COR-L47 (cell line): ENCODE measurements around the gene BFSP2.

Experiments used
- DNase-seq: peaks from one replicate; lab custom pipeline; 2025; lab: John Stamatoyannopoulos, UW

The BFSP2 gene

GRCh38 chr3:133383741-133384140, 16.1 kb upstream of the BFSP2 start:
- no peak for DNase-seq

- peak; percentile 82 for DNase-seq
Measured at GRCh38 chr3:133384331-133385027, 15.4 kb upstream of the BFSP2 start.

DNA sequence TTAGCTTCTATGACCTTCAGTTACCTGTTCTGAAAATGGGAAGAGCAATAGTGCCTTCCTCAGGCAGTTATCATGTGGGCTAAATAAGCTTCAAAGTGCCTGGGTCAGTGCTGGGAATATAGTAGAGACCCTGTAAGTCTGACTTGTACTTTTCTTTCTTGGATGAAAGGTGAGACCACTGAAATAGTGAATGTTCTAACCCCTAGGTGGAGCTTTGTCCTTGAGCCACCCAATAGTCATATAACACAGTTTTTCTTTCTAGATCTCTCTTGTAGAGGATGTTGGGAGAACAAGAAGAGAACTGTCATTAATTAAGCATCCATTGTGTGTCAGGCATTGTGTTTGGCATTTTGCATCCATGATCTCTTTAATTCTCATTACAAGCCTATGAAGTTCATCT, 13.0 kb upstream of the BFSP2 start:
- no peak for DNase-seq

DNA sequence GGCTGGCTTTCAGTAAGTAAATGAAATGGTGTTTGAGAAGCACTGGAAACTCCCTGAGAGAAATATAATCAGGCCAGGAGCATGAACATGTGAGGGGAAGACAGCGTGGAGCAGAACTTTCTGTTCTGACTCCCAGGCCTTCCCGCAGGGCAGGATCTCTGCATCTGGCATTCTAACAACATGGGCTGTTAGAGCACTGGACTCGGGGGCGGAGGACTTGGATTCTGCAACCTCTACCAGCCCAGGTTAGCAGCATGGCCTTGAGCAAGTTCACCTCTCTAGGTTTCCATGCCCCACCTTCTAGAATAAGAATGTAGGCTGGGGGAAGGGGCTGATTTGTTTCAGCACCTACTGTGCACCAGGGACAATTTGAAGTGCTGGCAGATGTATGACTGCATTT, 12.5 kb upstream of the BFSP2 start:
- DNase-seq: no peak

DNA sequence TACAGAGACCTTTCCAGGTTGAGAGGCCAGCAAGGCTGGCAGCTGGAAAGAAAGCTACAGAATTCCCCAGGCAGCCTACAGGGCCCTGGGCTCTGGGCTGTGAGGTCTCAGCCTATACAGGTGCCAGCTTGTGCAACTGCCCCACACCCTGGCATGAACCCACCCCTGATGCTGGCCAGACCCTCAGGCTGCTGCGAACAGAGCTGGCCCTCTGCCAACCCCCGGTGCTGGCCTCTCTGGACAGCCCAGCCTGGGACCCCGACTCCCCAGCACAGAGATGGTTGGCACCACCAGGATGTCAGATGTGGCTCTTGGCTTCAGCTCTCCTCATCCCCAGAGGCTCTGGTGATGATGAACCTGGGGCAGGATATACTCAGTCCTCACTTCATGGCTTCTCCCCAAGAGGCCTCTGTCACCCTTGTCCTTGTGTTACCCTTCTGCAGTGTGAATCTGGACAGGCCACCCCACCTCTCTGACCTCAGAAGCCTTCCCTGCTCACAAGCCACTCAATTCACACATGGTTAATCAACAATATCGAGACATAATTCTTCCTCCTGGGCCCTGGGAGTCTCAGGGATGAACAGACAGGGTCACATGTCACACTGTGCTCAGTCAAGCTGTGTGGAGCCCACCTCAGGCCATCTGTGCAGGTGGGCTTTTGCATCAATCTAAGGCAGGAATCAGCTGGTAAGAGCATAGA, 11.0 kb upstream of the BFSP2 start:
- no peak for DNase-seq

DNA sequence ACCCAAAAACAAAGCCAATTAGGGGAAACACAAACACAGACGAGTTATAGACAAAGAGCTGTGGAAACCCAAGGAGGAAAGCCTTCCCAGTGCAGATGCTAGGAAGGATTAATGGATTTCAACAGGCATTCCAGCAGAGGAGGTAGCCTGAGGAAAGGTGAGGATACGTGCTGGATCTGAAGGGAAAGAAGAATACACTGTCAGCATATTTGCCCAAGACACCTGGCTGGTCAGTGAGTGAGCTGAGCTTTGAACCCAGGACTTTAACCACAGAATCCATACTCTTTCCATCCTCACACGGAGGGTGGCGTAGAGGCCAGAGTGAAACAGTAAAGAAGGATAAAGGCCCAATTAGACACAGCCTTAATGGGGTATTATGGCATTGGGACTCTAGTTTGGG, 9.1 kb upstream of the BFSP2 start:
- DNase-seq: no peak

- no peak for DNase-seq
Measured at GRCh38 chr3:133393204-133393603, 6.7 kb upstream of the BFSP2 start.

DNA sequence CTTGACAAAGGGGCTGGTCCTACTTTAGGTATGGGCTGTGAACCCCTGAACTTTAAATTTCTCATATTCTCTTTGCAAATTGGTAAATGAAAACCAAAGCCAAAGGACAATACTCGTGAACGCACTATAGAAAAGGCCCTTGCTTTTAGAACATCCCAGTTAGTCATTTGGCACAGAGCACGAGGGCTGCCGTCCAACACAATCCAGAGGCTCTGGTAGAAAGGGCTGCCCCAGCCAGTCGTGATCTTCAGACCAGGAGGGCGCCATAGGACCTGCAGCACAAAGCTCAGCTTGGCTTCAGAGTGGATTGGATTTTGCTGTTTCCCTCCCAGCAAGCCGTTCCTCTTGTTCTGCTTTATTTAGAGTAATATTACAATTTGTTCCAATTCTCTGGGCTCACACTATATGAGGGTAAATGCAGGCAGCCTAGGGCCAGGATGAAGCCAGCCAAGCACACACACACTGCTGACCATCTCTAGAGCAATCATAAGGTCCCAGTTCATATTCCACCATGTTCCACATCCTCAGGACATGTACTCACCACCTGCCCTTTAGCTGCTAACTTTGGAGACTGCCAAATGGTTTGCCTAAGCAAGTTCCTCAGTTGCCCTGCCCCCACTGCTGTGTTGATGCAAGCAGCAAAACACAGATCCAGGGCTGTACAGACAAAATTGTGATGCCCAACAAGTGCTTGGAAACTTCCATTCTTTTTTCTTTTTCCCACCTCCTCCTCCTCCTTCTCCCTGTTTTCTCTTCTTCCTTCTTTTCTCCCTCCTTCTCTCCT, 6.0 kb upstream of the BFSP2 start:
- DNase-seq: no peak

DNA sequence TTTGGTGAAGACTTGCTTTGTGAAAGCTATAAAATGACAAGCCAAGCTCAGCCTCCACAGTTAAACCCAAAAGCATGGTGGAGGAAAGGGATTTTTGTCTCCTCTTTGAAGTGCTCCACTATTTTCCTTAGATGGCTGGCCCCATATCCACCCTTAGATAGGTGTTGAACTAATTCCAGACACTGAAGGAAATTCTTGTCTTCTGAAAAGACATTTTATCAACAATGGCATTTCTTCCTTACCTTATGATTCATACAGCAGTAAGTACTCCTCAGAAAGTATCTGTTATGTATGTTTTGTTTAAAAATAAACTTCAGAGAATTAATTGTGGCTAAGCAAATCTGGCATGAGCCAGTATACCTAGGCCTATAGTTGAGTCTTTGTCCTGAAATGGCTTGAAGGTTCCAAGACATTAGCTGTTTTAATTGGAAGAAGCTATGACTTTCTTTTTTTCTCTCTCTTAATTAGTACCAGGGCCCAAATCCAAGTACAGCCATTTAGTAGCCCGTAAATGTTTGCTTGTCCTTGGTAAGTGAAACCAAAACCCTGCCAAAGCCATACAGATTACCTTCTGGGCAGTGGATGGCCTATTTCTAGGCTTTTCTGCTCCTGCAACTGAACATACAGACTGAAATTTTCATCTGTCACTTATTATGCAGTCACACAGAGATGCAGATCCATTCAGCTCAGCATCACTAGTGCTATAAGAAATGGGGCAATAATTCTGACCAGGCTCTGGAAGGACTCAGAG, 5.1 kb upstream of the BFSP2 start:
- no peak for DNase-seq

DNA sequence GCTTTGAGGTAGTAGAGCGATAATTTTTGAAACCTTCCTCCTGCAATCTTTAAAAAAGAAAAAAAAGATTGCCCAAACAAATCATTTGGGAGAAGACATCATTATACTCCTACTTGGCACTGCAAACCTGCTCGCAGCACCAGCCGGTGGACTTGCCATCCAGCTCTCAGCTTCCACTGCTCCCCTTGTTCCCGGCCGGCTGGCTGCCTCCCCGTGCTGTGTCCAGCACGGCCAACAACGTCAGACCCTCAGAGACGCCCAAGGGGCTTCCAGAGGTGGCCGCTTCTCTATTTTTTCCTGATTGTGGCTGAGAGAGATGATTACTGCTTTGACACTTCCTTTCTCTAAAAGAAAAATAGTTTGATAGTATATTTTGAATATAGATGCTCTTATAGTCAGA, 3.0 kb upstream of the BFSP2 start:
- DNase-seq: no peak

- DNase-seq: no peak
Measured at GRCh38 chr3:133401374-133402135, 1.7 kb downstream of the BFSP2 start.

DNA sequence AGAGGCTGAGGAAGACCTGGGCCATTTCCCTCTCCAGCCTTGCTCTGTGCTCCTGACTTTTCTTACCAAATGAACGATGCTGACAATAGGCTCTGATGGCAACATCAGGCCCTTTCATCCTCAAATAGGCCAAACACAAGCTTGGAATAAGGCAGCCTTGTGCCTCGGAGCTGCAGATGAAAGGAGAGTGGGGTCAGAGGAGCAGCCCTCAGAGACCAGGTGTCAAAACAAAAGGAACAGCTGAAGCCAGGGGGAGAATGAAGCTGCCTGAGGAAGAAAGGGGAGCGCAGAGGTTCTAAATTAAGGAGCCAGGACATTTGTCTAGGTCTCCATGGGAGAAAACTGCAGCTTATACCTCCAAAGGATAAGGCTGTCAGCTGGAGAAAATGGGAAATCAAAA, 5.1 kb downstream of the BFSP2 start:
- DNase-seq: no peak

DNA sequence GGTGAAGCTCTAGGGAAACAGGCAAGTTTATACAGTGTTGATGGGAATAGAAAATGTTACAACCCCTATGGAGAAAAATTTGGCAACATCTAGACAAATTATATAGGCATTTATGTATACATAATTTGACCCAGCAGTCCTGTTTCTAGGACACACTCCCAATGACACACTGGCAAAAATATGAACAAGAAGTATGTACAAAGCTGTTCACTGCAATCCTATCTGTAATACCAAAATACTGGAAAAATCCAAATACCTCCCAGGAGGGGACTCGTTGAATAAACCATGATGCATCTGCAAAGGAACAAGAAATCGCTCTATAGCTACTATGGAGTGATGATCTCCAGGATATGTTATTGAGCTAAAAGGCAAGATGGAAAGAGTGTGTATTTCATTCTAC, 8.5 kb downstream of the BFSP2 start:
- no peak for DNase-seq

DNA sequence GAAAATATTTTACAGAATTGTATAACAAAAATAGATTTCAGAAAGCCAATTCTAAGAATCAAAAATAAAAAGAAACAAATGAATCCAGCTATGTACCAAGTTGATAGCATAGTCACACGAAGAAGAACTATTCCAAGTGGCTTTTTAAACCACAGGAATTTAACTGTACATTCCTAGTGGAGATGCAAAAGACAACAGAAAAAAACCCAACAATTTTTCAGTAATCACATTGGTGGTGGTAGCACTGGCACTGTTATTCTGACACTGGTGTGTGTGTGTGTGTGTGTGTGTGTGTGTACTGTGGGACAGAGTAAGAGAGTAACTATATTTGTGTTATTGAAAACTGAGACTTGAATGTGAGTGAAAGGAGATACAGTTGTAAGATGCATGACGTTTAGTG, 9.1 kb downstream of the BFSP2 start:
- no peak for DNase-seq

DNA sequence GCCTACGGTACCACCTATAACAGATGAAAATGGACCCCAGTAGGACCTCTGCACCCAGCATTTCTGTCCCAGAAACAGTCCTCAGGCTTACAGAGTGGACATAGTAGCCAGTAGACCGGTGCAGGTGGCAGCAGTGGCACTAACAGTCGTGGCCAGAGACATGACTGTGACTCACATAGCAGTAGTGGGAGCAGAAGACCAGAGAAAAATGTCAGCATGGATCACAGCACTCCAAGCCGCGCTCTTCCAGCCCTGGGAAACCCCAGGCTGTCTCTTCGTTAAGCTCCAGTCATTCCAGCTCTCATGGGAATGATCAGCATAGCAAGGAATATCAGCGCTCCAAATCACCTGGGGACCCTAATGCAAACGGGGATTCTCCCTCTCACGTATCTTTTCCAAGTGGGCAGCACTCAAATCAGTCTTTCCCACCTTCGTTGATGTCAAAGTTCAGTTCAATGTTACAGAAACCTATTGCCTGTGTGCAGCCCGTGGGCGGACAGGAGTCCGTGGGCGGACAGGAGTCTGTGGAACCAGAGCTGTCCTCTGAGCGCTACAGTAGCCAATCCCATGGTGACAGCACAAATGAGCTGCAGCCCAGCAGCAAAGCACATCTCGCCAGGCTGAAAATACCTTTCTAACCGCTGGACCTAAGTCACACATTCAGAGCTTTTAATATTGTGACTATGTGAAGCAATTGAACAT, 10.5 kb downstream of the BFSP2 start:
- no peak for DNase-seq

DNA sequence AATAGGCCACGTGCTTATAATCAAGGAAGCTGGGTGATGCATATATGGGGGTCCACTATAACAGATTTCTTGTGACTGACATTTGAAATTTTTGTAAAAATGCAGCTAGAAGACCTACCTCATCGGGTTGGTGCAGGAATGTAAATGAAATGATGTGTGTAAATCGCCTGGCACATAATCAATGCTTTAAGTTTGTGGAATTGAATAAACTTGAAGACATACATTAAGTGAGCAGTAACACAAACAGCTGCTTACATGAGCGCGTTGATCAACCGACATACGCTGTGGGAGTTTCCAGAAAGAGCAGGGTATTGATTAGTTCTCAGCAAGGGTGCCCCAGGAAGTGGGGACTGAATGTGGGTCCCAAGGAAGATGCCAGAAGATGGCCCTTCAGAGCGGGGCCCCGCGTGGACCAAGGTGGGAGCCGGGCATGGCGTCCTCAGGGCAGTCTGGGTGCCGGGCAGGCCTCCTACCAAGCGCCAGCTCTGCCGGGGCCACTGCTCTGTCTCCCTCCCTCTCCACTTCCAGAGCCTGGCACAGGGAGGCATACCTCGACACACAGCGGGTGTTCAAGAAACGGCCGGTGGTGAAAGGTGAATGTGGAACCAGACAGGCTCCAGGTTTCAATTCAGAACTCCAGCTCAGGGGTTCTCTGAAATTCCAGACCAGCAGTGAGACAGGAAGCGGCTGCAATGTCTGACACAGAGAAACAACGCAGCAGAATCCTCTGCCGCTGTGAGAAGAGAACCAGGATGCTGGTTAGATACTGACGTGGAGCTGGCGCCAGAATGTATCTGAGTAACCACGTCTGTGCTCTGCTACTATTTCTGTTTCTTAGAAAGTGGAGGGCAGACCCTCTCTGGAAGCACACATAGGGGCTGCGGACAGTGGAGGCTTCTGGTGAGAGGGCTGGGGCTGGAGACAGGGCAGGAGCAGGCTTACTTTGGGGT, 12.6 kb downstream of the BFSP2 start:
- DNase-seq: no peak

- DNase-seq: no peak
Measured at GRCh38 chr3:133413161-133414020, 13.5 kb downstream of the BFSP2 start.

DNA sequence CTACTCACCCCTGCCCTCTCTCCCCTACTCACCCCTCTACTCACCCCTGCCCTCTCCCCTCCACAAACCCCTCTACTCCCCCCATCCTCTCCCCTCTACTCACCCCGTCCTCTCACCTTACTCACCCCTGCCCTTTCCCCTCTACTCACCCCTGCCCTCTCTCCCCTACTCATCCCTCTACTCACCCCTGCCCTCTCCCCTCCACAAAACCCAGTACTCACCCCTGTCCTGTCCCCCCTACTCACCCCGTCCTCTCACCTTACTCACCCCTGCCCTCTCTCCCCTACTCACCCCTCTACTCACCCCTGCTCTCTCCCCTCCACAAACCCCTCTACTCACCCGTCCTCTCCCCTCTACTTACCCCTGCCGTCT, 14.2 kb downstream of the BFSP2 start:
- no peak for DNase-seq

GRCh38 chr3:133418361-133418760, 18.5 kb downstream of the BFSP2 start:
- DNase-seq: no peak
